Stimulated activated CD8-positive, alpha-beta memory T cell treated with anti-CD3 and anti-CD28 coated beads, Interleukin-15, amount 100 ng/mL, for 24 hours (primary cell): Measurements from ENCODE around the gene SOX15.
"Not testable (repeated sequence)": the region's sequence is repeated elsewhere in the genome, so short reads cannot be mapped to it uniquely, and the experiment has no call there.

Experiments
- DNase-seq: peaks from one replicate; pipeline ENCODE4 v3.0.0-alpha.2; 2020; ENCODE audit warnings: low read depth

Gene SOX15

GRCh38 chr17:7589891-7590691 is at the start of gene SOX15:
SOX15 (minus strand) TSS chr17:7590094; CDS start chr17:7589676, 418 bp downstream.
- DNase-seq, result no peak

DNA sequence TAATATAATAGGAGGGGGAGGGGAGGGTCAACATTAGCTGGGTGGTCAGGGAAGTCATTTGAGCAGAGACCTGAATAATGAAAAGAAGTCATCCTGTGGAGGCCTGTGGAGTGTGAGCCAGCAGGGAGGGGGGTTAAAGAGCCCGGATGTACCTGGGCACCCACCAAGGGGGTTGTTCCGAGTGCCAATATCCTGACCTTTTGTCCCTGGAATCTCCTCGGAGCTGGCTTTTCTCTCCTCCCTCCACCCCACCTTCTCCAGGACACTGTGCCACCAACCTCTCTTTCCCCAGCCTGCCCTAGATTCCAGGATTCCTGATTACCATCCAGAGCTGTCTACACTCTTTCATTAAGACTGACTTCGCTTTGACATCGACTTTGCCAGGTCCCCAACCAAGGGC is 46.3 kb upstream of the SOX15 start:
- DNase-seq, result no peak

GRCh38 chr17:7634384-7634783 is 44.5 kb upstream of the SOX15 start:
- DNase-seq, result no peak

DNA sequence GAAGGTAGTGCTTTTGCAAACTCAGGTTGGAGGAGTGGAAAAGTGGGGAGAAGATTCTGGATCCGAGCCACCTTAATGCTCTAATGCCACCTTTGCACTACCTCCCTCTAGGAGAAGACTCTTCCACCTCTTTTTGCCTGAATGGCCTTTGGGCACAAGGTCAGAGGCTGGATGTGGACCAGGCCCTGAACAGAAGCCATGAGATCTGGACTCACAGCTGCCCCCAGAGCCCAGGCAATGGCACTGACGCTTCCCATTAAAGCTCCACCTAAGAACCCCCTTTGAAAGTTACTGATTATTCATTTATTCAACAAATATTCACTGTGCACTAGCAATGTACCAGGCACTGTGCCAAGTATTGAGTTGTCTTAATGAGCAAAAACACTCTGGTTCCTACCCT is 43.2 kb upstream of the SOX15 start:
- no peak for DNase-seq

GRCh38 chr17:7632492-7632894 is 42.6 kb upstream of the SOX15 start:
- no peak for DNase-seq

- no peak for DNase-seq
These were observed 41.8 kb upstream of the SOX15 start for GRCh38 chr17:7631398-7632380.

DNA sequence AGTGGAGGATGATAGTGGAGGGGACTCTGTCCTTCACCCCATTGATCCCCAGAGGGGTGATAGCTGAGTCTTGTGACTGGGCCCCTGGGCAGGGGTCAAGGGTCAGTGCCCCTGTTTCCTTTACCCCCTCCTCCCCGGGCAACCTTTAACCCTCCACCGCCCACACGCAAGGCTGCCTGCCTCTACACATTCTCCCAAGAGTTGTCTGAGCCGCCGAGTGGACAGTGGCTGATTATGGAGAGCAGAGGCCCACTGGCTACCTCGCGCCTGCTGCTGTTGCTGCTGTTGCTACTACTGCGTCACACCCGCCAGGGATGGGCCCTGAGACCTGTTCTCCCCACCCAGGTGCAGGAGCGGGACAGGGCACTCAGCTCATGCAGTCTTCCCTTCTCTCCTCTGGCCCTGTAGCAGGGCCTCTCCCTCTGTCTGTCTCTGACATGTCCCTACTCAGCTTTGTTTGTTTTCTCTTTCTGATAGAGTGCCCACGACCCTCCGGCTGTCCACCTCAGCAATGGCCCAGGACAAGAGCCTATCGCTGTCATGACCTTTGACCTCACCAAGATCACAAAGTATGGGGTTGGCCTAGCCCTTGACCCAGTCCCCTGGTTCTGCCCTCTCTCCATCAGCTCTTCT is 40.2 kb upstream of the SOX15 start, which contains the start of gene SHBG:
TSS of gene SHBG (plus strand) at position 197 of the 633 bp plus-strand sequence. CDS start at position 235, 38 bp downstream.
- DNase-seq, result no peak

- peak; percentile 49 for DNase-seq
These were observed 37.6 kb upstream of the SOX15 start, which contains the start of gene SAT2 for GRCh38 chr17:7627250-7628121. SAT2 (minus strand) TSS chr17:7627821; CDS start chr17:7627635, 186 bp downstream.

- no peak for DNase-seq
These were observed 37.0 kb upstream of the SOX15 start for GRCh38 chr17:7626956-7627249.

DNA sequence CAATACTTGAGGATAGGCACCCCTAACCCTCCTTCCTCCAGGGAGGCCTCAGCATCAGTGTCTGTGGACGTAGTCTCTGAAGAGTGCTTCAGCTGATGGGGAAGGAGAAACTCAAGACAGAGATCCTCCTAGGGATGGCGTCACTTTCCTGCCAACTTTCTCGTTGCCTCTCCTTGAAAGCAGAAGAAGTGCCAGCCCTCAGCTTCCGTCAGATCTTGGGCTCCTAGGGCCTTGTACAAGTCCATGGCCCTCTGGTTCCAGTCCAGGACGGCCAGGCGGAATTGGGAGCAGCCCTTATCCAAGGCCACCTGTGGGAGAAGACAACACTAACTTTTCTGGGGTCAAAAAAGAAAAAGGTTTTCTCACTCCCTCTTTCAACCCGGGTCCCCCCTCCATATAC is 36.4 kb upstream of the SOX15 start:
- no peak for DNase-seq

DNA sequence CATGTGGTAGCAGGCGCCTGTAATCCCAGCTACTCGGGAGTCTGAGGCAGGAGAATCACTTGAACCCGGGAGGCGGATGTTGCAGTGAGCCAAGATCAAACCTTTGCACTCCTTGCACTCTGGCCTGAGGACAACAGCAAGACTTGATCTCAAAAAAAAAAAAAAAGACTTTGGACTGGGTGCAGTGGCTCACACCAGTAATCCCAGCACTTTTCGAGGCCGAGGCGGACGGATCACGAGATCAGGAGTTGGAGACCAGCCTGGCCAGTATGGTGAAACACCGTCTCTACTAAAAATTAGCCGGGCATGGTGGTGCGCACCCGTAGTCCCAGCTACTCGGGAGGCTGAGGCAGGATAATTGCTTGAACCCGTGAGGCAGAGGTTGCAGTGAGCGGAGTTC is 35.9 kb upstream of the SOX15 start:
- not testable (repeated sequence) for DNase-seq

DNA sequence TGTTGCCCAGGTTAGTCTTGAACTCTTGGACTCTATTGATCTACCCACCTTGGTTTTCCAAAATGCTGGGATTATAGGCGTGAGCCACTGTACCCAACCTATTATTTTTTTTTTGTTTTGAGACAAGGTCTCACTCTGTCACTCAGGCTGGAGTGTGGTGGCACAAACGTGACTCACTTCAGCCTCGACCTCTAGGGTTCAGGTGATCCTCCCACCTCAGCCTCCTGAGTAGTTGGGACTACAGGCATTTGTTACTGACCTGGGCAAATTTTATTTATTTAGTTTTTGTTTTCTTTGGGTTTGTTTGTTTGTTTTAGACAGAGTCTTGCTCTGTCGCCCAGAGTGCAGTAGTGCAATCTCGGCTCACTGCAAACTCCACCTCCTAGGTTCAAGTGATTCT is 33.8 kb upstream of the SOX15 start:
- DNase-seq, result no peak

- DNase-seq, result no peak
These were observed 30.9 kb upstream of the SOX15 start for GRCh38 chr17:7620835-7621234.

GRCh38 chr17:7618608-7619007 is 28.7 kb upstream of the SOX15 start:
- no peak for DNase-seq

GRCh38 chr17:7615265-7615747 is 25.4 kb upstream of the SOX15 start:
- no peak for DNase-seq

GRCh38 chr17:7614425-7615264 is 24.8 kb upstream of the SOX15 start, which contains the start of gene FXR2:
FXR2 (minus strand) TSS chr17:7614897; CDS start chr17:7614532, 365 bp downstream.
- DNase-seq, result peak; percentile 93

GRCh38 chr17:7613769-7614424 is 24.0 kb upstream of the SOX15 start:
- no peak for DNase-seq

DNA sequence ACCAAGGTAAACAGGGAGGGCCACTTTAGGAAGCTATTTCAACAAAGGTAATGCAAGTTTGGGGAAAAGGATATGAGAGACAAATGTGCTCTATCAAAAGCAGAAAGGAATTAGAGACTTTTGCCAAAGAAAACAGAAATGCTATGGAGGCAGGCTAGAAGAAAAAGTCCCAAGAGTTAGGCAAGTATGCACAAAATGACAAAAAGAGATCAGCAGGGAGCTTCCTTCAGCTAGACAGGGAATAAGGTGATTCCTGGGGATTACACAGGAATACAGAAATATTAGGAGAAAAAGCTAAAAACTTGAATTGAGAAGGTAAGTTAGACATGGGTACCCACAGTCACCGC is 22.4 kb upstream of the SOX15 start:
- DNase-seq, result no peak

DNA sequence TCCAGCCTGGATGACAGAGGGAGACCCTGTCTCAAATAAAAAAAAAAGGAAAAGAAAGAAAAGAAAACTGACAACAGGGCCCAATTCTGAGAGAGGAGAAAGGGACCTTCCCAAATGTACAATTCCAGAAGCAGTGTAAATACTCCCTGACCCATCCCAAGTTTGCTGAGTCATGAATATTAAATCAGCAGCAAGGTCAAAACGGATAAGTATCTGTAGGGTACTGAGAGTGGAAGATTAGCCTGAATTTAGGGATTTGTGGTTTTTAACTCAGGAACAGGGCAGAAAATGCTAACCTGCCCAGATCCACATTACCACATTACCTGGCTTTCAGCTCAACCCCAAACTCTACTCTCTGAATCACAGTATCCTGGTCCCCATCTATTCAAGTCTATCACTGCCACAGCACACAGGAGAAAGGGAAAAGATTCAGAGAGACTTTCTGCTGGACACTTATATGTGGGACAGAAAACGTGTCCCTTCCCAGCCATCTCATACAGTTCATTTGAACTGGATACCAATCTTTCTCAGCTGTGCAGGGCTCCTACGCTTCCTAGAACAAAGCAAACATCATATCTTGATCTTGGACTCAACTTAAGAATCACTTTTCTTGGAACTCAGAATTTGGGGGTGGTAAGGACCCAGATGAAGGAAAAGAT is 21.9 kb upstream of the SOX15 start:
- no peak for DNase-seq
